GM12878 (cell line): ENCODE results near the gene CBARP. TPM values are rescaled to one million over a fixed set of nuclear protein-coding genes. Genes with fewer than 3 reads are reported as not detected.

ENCODE experiments used
- ATF7 ChIP-seq: fragments of 450-650 bp; IDR thresholded peaks from 2 replicates; pipeline ENCODE4 v1.6.1; 2016; ENCODE audit warnings: low read depth, mild to moderate bottlenecking
- CREM ChIP-seq: IDR thresholded peaks from 2 replicates; pipeline ENCODE4 v1.6.1; 2014; ENCODE audit warnings: antibody characterized with exemption, low read depth
- ETV6 ChIP-seq, 2 experiments: fragments of 450-650 bp in 1 of 2; IDR thresholded peaks in 1 of 2; conservative IDR thresholded peaks in 1 of 2; 2 replicates each; pipeline ENCODE4 v1.6.1; 2014; ENCODE audit warnings: antibody characterized with exemption in 1 of 2, borderline replicate concordance in 1 of 2, low read depth in 1 of 2, mild to moderate bottlenecking in 1 of 2, moderate library complexity in 1 of 2
- GATAD2B ChIP-seq: fragments of 450-650 bp; conservative IDR thresholded peaks from 2 replicates; pipeline ENCODE4 v1.6.1; 2017; ENCODE audit warnings: low read depth, mild to moderate bottlenecking, moderate library complexity
- KDM1A ChIP-seq: fragments of 200-600 bp; sonication (generic); IDR thresholded peaks from 2 replicates; pipeline ENCODE4 v1.6.1; 2016; ENCODE audit warnings: borderline replicate concordance
- LARP7 ChIP-seq: fragments of 450-650 bp; IDR thresholded peaks from 2 replicates; pipeline ENCODE4 v1.6.1; 2017; ENCODE audit warnings: mild to moderate bottlenecking
- NBN ChIP-seq: fragments of 450-650 bp; IDR thresholded peaks from 2 replicates; pipeline ENCODE4 v1.6.1; 2016
- NFYB ChIP-seq: IDR thresholded peaks from 2 replicates; pipeline ENCODE4 v1.6.1; 2011; ENCODE audit warnings: low read depth, mild to moderate bottlenecking, low read length, improper control_type of control experiment, moderate library complexity; ENCODE audit not compliant: insufficient read depth
- POU2F2 ChIP-seq: IDR thresholded peaks from 3 replicates; pipeline ENCODE4 v1.6.1; 2011; ENCODE audit warnings: low read depth, mild to moderate bottlenecking, low read length, borderline replicate concordance
- RELB ChIP-seq: fragments of 450-650 bp; IDR thresholded peaks from 2 replicates; pipeline ENCODE4 v1.6.1; 2017; ENCODE audit warnings: low read depth, mild to moderate bottlenecking, moderate library complexity
- ZNF274 ChIP-seq: IDR thresholded peaks from one replicate; pipeline ENCODE4 v1.8.0; 2011; ENCODE audit not compliant: insufficient read length, insufficient read depth
- ZNF384 ChIP-seq: IDR thresholded peaks from 2 replicates; pipeline ENCODE4 v1.6.1; 2012; ENCODE audit warnings: low read depth, mild to moderate bottlenecking, low read length, improper control_type of control experiment, borderline replicate concordance
- ZNF687 ChIP-seq: fragments of 450-650 bp; IDR thresholded peaks from 2 replicates; pipeline ENCODE4 v1.6.1; 2017; ENCODE audit warnings: mild to moderate bottlenecking, moderate library complexity
- polyA plus RNA-seq, 11 experiments: library from polyadenylated mRNA; depleted of rRNA in 4 of 11; unstranded in 6 of 11; stranded (reverse) in 5 of 11; fragments of >200 nt; fragmentation: Nextera tagmentation in 4 of 11; fragmentation: Illumina TruSeq in 1 of 11; extraction: Ambion mirVana in 4 of 11; extraction: Trizol in 1 of 11; gene quantifications; 1 replicate in 1 of 11; 2 replicates in 10 of 11; pipeline versions ENCODE4 v1.2.1 to v1.2.3, GENCODE V29; 2011 to 2016; ENCODE audit warnings: inconsistent platforms in 2 of 11, missing spikeins in 2 of 11, low read depth in 1 of 11
- total RNA-seq, 4 experiments: library from RNA; depleted of rRNA in 3 of 4; stranded (reverse); fragments of >200 nt in 3 of 4; fragmentation: Illumina TruSeq in 1 of 4; extraction: Trizol in 1 of 4; gene quantifications; 2 replicates each; pipeline versions ENCODE4 v1.2.1 to v1.2.3, GENCODE V29; 2013 to 2021
- TF ChIP-seq, protein P1 (sequence below): fragments of 450-650 bp; IDR thresholded peaks from 2 replicates; pipeline ENCODE4 v1.6.1; 2017; ENCODE audit warnings: borderline replicate concordance

Gene CBARP
- total and polyA plus RNA-seq, 10 of the 15 experiments (the other 5 are each of a cell fraction or from before 2014, with no cell fraction given): 0.04 to 0.59 (median 0.18) TPM; not detected in 3

GRCh38 chr19:1261538-1261797 lies 23.7 kb upstream of the CBARP start (continued):
- no peak for TF ChIP-seq ZNF274
- TF ChIP-seq, protein P1, sequence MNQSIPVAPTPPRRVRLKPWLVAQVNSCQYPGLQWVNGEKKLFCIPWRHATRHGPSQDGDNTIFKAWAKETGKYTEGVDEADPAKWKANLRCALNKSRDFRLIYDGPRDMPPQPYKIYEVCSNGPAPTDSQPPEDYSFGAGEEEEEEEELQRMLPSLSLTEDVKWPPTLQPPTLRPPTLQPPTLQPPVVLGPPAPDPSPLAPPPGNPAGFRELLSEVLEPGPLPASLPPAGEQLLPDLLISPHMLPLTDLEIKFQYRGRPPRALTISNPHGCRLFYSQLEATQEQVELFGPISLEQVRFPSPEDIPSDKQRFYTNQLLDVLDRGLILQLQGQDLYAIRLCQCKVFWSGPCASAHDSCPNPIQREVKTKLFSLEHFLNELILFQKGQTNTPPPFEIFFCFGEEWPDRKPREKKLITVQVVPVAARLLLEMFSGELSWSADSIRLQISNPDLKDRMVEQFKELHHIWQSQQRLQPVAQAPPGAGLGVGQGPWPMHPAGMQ: no peak
- no peak for TF ChIP-seq GATAD2B
- TF ChIP-seq NFYB: no peak
- 0 out of 2 replicates have a peak, but pooled peaks have one; percentile 10 for TF ChIP-seq ATF7
- no peak for TF ChIP-seq KDM1A
- no peak for TF ChIP-seq POU2F2
- no peak for TF ChIP-seq ZNF687
- TF ChIP-seq ZNF384: no peak
- no peak for TF ChIP-seq RELB
- TF ChIP-seq ETV6 (conservative IDR thresholded peaks at IDR 0.05 in 1 of 2, IDR thresholded peaks at IDR 0.05 in 1 of 2; ENCODE audit: borderline replicate concordance in 1 of 2, low read depth in 1 of 2): no peak
- TF ChIP-seq NBN: peak; percentile 75; the same call in 1 of the 2 replicates
- no peak for TF ChIP-seq CREM
- no peak for TF ChIP-seq LARP7
